ENCODE results near the gene CBX4. TPM values are rescaled to one million over a fixed set of nuclear protein-coding genes. Genes with fewer than 3 reads are reported as not detected.
A peak's percentile ranks its signal among the peaks of the same experiment; 100 is the strongest.

CBX4 gene
- total RNA-seq, 3 donors from 2014 or later, result 11.5 to 20.6 (median 13.4) TPM

DNA sequence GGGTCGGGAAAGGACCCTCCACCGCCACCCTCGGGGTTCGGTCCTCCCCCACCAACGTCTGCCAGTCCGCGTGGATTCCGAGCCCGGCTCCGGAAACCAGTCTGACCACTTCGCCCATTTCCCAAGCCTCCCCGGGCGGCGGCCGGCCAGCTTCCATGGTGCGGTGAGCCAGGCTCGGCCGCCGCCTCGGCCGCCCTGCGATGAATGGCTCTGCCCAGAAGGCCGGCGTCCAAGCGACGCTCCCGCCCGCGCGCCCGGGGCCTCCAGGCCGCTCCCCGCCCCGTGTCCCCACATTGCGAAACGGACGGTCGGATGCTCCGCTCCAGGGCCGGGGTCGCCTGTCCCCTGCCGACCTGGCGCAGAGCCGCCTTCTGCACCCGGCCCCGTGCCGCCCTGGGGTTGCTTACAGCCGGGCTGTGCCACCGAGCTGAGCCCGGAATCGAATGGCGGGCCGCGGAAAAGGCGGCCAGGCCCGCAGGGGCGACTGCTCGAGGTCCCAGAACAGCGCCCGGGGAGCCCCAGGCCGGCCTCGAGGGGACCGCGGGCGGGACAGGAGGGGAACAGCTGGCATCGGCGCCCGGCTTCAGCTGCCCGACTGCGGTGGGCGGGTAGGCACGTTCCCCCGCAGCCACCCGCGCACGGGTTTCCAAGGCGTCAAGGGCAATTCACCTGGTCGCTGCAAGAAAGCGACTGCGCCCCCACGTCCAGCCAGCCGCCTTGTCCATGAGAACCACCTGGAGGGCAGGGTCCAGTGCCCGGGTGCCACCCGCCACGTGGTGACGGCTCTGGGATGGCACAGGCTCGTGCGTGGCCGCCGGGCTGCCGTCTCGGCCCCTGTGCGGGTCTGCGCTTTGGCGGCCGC is 24.0 kb downstream of the CBX4 start:
- Histone ChIP-seq H3K9me3 (no peaks in the 10 kb centered on the region), H3K27ac (peak overlapping the region; percentile 68 to 86), H3K36me3 (no peaks in the 10 kb centered on the region), H3K27me3 (peaks cover 22 to 55% of the 10 kb centered on the region in 2 donors), H3K4me1 (peaks cover 30 to 35% of the 10 kb centered on the region in 2 donors), H3K4me3 (peak overlapping the region in 2 of 3 donors; percentile 45 to 71)
- peak; percentile 79 to 91 for DNase-seq (ENCODE audit: low spot score in 2 of 2)
- no peak for TF ChIP-seq POLR2A (IDR thresholded peaks at IDR 0.05)
- TF ChIP-seq, protein P1, sequence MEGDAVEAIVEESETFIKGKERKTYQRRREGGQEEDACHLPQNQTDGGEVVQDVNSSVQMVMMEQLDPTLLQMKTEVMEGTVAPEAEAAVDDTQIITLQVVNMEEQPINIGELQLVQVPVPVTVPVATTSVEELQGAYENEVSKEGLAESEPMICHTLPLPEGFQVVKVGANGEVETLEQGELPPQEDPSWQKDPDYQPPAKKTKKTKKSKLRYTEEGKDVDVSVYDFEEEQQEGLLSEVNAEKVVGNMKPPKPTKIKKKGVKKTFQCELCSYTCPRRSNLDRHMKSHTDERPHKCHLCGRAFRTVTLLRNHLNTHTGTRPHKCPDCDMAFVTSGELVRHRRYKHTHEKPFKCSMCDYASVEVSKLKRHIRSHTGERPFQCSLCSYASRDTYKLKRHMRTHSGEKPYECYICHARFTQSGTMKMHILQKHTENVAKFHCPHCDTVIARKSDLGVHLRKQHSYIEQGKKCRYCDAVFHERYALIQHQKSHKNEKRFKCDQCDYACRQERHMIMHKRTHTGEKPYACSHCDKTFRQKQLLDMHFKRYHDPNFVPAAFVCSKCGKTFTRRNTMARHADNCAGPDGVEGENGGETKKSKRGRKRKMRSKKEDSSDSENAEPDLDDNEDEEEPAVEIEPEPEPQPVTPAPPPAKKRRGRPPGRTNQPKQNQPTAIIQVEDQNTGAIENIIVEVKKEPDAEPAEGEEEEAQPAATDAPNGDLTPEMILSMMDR (IDR thresholded peaks at IDR 0.05), result no peak
- TF ChIP-seq POLR2AphosphoS5 (IDR thresholded peaks at IDR 0.05), result peak in 2 of 3 donors; percentile 16 to 47
- intact Hi-C loops (cut with DNase I; ENCODE audit: low total_unique reads), result no loop called here

- Histone ChIP-seq H3K9me3 (no peaks in the 10 kb centered on the region), H3K27ac (peak overlapping the region; percentile 68 to 86), H3K27me3 (peaks cover 22 to 61% of the 10 kb centered on the region in 2 donors), H3K4me3 (peak overlapping the region in 2 of 3 donors; percentile 46 to 71), H3K36me3 (no peaks in the 10 kb centered on the region), H3K4me1 (peaks cover 30 to 35% of the 10 kb centered on the region in 2 donors)
- intact Hi-C loops (cut with DNase I; ENCODE audit: low total_unique reads), result no loop called here
- DNase-seq (ENCODE audit: low spot score in 2 of 2), result no peak
- no peak for TF ChIP-seq POLR2A (IDR thresholded peaks at IDR 0.05)
- no peak for TF ChIP-seq POLR2AphosphoS5 (IDR thresholded peaks at IDR 0.05)
- TF ChIP-seq, protein P1 (IDR thresholded peaks at IDR 0.05), result no peak
These were observed 24.9 kb downstream of the CBX4 start for GRCh38 chr17:79814127-79814973.

- no peaks in the 10 kb centered on the region for H3K36me3 ChIP-seq
- no peak for DNase-seq (ENCODE audit: low spot score in 2 of 2)
- H3K4me1 ChIP-seq, result peaks cover 30 to 35% of the 10 kb centered on the region in 2 donors
- TF ChIP-seq POLR2A (IDR thresholded peaks at IDR 0.05) (no peak), POLR2AphosphoS5 (IDR thresholded peaks at IDR 0.05) (no peak)
- TF ChIP-seq, protein P1 (IDR thresholded peaks at IDR 0.05), result no peak
- peaks cover 27 to 70% of the 10 kb centered on the region in 2 donors for H3K27me3 ChIP-seq
- peak overlapping the region in 2 of 3 donors; percentile 46 to 71 for H3K4me3 ChIP-seq
- no peaks in the 10 kb centered on the region for H3K9me3 ChIP-seq
- intact Hi-C loops (cut with DNase I; ENCODE audit: low total_unique reads), result no loop called here
- H3K27ac ChIP-seq, result peak overlapping the region; percentile 68 to 86
These were observed 25.7 kb downstream of the CBX4 start for GRCh38 chr17:79813297-79814126.

DNA sequence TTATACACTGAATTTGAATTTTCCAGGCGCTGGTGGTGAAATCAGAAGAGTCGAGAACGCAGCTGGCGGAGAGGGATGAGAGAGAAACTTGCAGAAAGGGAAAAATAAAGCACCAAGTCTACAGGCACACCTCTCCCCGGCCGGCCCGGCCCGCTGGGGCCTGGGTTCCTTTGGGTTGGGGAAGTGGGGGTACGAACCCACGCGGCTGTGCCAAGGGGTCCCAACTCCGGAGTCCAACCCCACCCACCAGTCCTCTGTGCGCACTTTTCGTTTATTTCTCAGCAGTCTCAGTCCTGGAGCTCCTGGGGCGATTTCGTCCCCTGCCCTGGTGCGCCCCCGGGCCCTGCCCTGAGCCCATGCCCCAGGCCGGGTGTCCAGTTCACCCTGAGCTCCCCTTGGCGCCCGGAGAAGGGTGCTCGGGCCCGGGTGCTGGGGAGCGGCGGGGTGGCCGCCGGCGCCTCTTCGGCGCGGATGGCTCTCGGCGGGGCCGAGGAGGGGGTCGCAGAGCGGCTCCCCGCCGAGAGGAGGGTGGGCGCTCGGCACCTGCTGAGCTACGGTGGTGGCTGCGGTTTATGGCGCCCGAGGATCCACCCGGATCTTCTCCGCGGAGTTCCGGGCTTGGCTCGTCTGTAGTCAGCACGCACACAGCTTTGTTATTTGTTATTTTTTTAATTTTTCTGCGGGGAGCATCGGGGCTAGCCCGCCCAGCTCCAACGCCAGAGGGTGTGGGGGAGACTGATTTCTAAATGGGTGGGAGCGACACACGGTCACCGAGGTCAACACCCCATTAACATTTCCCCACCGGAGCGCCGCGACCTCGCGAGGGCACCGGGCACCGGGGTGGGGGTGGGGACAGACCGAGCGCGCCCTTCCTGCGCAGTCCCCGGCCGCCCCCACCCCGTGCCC is 26.6 kb downstream of the CBX4 start:
- TF ChIP-seq POLR2A (IDR thresholded peaks at IDR 0.05) (no peak), POLR2AphosphoS5 (IDR thresholded peaks at IDR 0.05) (peak in 1 of 3 donors; percentile 28)
- intact Hi-C loops (cut with DNase I; ENCODE audit: low total_unique reads), result no loop called here
- Histone ChIP-seq H3K36me3 (no peaks in the 10 kb centered on the region), H3K4me3 (peak overlapping the region in 2 of 3 donors; percentile 46 to 71), H3K9me3 (no peaks in the 10 kb centered on the region), H3K27me3 (peaks cover 27 to 79% of the 10 kb centered on the region in 2 donors), H3K4me1 (peaks cover 30 to 35% of the 10 kb centered on the region in 2 donors), H3K27ac (peak overlapping the region; percentile 45 to 86)
- DNase-seq (ENCODE audit: low spot score in 2 of 2), result no peak
